ENCODE measurements around the gene EXOC6B. TPM values are rescaled to one million over a fixed set of nuclear protein-coding genes. Genes with fewer than 3 reads are reported as not detected.

Gene EXOC6B
- total RNA-seq, 2 donors from 2014 or later: 16.6 to 36.6 TPM

- H3K9me3 ChIP-seq: no peaks in the 10 kb centered on the region
- H3K36me3 ChIP-seq: no peaks in the 10 kb centered on the region
- H3K27me3 ChIP-seq (replicated peaks; ENCODE audit: insufficient read depth): no peaks in the 10 kb centered on the region
- 88% methylated on average over 2 of the region's 2 CpGs for WGBS
- no peak for TF ChIP-seq POLR2AphosphoS5 (IDR thresholded peaks at IDR 0.05)
- TF ChIP-seq POLR2A (IDR thresholded peaks at IDR 0.05): no peak
- no peak for TF ChIP-seq CTCF (IDR thresholded peaks at IDR 0.05)
- no peak for DNase-seq (ENCODE audit: low spot score)
- H3K4me3 ChIP-seq: no peak overlapping the region
- no peaks in the 10 kb centered on the region for H3K4me1 ChIP-seq (replicated peaks)
- H3K27ac ChIP-seq: no peak overlapping the region
- intact Hi-C loops (cut with DNase I): no loop called here
Observed at GRCh38 chr2:72181616-72182015, 644.2 kb downstream of the EXOC6B start.

GRCh38 chr2:72180351-72180750 is 645.5 kb downstream of the EXOC6B start:
- Histone ChIP-seq H3K36me3 (no peaks in the 10 kb centered on the region), H3K9me3 (no peaks in the 10 kb centered on the region), H3K27me3 (replicated peaks; ENCODE audit: insufficient read depth) (no peaks in the 10 kb centered on the region), H3K4me1 (replicated peaks) (no peaks in the 10 kb centered on the region), H3K27ac (no peak overlapping the region), H3K4me3 (no peak overlapping the region)
- intact Hi-C loops (cut with DNase I): no loop called here
- WGBS: 100% methylated on average over 1 of the region's 1 CpG
- DNase-seq (ENCODE audit: low spot score): no peak
- TF ChIP-seq POLR2A (IDR thresholded peaks at IDR 0.05) (no peak), CTCF (IDR thresholded peaks at IDR 0.05) (no peak), POLR2AphosphoS5 (IDR thresholded peaks at IDR 0.05) (no peak)

- no peak for DNase-seq (ENCODE audit: low spot score)
- H3K36me3 ChIP-seq: no peaks in the 10 kb centered on the region
- no peaks in the 10 kb centered on the region for H3K4me1 ChIP-seq (replicated peaks)
- intact Hi-C loops (cut with DNase I): no loop called here
- H3K27ac ChIP-seq: no peak overlapping the region
- H3K4me3 ChIP-seq: no peak overlapping the region
- WGBS: 96% methylated on average over 2 of the region's 2 CpGs
- no peaks in the 10 kb centered on the region for H3K9me3 ChIP-seq
- TF ChIP-seq POLR2A (IDR thresholded peaks at IDR 0.05) (no peak), CTCF (IDR thresholded peaks at IDR 0.05) (no peak)
- no peaks in the 10 kb centered on the region for H3K27me3 ChIP-seq (replicated peaks; ENCODE audit: insufficient read depth)
Observed at GRCh38 chr2:72178551-72178950, 647.3 kb downstream of the EXOC6B start.

GRCh38 chr2:72176281-72176680 is 649.6 kb downstream of the EXOC6B start:
- WGBS: 100% methylated on average over 1 of the region's 1 CpG
- H3K4me3 ChIP-seq: no peak overlapping the region
- intact Hi-C loops (cut with DNase I): no loop called here
- H3K36me3 ChIP-seq: no peaks in the 10 kb centered on the region
- H3K27me3 ChIP-seq (replicated peaks; ENCODE audit: insufficient read depth): no peaks in the 10 kb centered on the region
- no peak overlapping the region for H3K27ac ChIP-seq
- TF ChIP-seq CTCF (IDR thresholded peaks at IDR 0.05) (no peak), POLR2A (IDR thresholded peaks at IDR 0.05) (no peak), POLR2AphosphoS5 (IDR thresholded peaks at IDR 0.05) (no peak)
- no peaks in the 10 kb centered on the region for H3K9me3 ChIP-seq
- no peaks in the 10 kb centered on the region for H3K4me1 ChIP-seq (replicated peaks)
- DNase-seq (ENCODE audit: low spot score): no peak

GRCh38 chr2:72175636-72176035 is 650.2 kb downstream of the EXOC6B start:
- TF ChIP-seq CTCF (IDR thresholded peaks at IDR 0.05): no peak
- no peak for TF ChIP-seq POLR2A (IDR thresholded peaks at IDR 0.05)
- no peak for TF ChIP-seq POLR2AphosphoS5 (IDR thresholded peaks at IDR 0.05)
- Histone ChIP-seq H3K4me3 (no peak overlapping the region), H3K36me3 (no peaks in the 10 kb centered on the region), H3K27ac (no peak overlapping the region), H3K27me3 (replicated peaks; ENCODE audit: insufficient read depth) (no peaks in the 10 kb centered on the region), H3K4me1 (replicated peaks) (no peaks in the 10 kb centered on the region), H3K9me3 (no peaks in the 10 kb centered on the region)
- no peak for DNase-seq (ENCODE audit: low spot score)
- 93% methylated on average over 4 of the region's 4 CpGs for WGBS
- intact Hi-C loops (cut with DNase I): no loop called here

Data from prostate gland (tissue), 2 donors.